Measurements from ENCODE around the gene NEURL1B.
"Not testable (repeated sequence)": the region's sequence is repeated elsewhere in the genome, so short reads cannot be mapped to it uniquely, and the experiment has no call there.

NEURL1B gene

DNA sequence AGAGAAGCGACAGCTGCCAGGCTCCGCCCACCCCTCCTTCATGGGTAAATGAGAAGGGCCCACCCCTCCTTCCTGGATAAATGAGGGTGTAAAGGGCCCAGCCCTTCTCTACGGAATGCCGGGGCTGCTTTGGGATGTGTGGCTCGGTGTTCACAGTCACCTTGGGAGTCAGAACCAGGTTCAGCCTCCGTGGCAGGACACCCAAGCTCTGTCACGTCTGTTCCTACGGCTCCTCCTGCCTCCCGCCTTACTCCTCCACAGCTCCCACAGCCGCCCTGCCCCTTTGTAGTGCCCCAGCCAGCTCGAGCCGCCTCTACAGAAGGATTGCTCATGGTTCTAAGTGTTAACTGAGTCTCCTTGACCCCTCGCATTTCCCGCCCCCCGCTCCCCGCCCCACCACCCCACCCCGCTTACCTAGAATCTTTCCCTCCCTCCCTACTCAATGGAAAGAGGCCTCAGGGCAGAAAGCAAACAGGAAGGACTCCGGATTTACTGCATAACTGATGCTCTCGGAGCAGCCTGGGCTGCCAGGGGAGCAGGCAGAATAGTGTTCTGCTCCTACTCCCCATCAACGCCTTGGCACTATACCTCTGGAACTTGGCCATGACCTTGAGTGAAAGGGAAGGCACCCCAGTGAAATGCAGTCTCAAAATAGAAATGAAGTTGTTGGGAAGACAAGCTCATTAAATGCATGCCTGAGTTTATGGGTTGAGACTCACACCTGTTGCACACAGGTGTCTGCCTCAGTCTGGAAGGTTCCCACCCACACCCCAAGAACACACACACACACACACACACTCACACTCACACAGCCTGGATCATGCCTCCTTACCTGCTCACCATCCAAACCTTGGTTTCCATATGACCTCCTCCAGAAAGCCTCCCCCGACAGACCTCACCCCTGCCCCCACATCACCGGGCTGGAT is 59.6 kb downstream of the NEURL1B start:
- no peak for DNase-seq

DNA sequence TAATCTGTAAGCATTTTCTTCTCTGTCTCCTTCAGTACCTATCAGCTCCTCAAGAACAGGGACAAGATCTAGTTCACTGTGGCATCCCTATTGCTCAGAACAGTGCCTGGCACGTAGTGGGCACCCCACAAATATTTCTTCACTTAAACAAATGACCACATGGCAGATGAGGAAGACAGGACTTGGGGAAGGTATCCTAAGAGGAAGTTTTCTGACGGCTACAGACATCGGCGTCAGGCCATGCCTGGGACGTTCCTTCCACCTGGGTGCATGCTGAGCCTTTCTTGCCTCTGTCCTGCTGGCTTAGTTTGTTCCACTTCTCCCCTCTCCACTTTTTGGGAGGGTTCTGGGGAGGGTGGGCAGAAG is 60.2 kb downstream of the NEURL1B start:
- no peak for DNase-seq

DNA sequence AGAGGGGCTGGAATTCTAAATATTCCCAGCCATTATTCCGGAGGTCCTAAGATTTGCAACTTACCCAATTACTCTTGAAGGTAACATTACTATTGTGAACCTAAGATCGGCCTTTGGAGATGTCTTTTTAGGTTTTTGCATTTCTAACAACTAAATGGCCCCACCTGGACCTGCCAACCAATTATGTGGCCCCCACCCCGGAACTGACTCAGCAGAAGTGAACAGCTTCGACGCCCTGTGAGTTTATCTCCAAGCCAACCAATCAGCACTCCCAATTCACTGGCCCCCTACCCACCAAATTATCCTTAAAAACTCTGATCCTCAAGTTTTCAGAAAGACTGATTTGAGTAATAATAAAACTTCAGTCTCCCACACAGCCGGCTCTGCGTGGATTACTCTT is 62.9 kb downstream of the NEURL1B start:
- DNase-seq, result no peak

DNA sequence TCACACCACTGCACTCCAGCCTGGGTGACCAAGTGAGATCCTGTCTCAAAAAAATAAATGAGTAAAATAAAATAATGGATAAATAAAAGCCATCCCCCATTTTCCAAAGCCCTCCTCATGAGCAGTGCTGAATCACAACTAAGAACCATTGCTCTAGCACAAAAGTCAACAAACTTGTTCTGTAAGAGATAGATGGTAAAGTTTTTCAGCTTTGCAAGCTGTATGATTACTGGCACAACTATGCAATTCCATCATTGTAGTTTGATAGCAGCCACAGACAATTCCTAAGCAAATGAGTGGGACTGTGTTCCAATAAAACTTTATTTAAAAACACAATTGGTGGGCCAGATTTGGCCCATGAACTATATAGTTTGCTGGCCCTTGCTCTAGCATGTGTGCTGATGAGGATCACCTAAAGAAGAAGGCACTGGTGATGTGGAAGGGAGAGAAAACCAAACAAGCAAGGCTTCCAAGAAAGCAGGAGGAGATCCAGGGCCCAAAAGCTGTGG is 64.6 kb downstream of the NEURL1B start:
- no peak for DNase-seq

DNA sequence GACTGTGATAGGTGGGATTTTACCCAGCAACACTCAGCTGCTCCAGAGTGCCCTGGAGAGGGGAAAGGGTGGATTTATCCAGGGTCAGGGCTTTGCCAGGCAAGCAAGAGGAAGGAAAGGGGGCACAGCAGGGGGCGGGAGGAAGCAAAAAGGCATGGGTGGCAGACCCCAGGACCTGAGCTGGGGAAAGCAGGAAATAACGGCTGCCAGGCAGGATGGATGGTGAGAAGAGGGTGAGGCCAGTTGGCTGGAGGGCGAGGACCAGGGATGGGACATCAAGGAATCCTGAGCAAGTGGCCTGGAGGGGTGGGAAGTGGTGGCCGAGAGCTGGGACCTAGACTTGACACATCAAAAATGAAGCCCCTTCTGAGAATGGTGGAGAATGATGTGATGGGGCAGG is 65.7 kb downstream of the NEURL1B start:
- no peak for DNase-seq

DNA sequence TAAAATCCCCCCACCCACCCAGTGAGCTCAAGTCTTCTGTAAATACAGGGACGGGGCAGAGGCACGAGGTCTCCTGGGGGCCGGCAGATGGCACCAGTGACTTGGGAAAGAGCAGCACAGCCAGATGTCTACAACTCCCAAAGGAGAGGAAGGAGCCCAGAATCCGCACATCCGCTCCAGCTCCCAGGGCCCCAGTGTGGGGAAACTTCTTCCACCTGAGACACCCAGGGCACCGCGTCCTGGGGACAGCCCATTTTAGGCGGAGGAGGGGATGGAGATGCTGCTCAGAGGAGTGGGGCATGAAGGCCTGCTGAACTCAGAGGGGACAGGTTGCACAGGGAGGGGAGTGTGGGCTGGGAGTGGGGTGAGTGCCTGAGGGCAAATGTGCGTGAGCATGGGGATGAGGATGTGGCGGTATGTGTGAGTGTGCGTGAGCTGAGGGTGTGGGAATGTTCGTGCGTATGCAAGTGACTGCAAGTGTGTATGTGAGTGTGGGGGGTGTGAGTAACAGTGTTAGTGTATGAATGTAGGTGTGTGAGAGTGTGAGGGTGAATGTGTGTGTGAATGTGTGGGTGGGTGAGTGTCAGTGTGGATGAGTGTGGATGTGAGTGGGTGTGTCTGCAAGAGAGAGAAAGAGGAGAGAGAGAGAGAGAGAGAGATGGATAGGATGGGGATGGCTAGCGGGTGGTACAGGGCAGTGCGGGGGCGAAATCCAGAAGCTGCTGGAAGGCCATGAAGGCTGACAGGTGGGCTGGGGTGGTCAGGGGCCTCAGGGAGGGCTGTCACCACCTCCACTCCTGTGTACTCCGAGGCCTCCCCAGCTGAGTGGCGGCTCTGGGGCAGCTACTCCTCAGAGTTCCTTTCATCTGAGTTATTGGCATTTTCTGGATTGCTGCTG is 66.5 kb downstream of the NEURL1B start:
- no peak for DNase-seq

DNA sequence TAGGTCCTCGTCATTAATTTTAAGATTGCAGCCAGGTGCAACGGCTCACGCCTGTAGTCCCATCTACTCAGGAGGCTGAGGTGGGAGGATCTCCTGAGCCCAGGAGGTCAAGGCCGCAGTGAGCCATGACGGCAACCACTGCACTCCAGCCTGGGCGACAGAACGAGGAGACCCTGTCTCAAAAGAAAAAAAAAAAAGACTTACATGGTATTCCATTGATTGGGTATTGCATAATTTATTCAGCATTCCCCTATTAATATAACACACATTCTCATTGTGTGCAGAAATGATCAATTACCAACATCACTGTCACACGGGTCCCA is 67.1 kb downstream of the NEURL1B start:
- no peak for DNase-seq

DNA sequence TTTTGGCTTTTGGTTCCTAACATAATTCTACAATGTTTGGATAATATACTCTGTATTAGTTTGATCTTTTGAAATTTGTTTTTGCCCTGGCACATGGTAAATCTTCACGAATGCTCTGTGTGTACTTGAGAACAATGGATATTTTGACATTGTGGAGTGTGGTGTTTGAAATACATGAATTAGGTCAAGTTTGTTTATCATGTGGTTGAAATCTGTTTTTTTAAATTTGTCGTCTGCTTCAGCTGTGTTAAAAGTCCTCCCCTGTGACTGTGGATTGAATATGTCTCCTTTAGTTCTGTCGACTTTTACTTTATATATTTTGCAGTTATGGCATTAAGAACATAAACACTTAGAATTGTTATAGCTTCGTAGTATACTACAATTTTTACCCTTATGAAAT is 69.6 kb downstream of the NEURL1B start:
- peak; percentile 22 for DNase-seq

DNA sequence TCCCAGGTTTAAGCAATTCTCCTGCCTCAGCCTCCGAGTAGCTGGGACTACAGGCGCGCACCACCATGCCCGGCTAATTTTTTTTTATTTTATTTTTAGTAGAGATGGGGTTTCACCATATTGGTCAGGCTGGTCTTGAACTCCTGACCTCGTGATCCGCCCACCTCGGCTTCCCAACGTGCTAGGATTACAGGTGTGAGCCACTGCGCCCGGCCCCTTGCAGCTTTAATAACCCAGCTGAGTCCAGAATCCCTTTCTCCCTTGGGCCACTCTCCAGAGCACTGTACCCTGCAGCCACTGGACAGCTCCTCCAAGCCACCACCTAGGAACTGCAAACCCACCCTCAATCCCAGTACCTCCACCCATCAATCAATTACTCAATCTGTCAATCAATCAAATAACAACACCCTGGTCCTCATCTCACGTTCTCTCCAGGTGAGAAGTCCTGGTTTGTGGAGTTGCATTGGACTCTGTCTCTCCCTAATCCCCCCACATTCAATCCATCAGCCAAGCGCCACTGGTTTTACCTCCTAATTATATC is 70.3 kb downstream of the NEURL1B start:
- DNase-seq, result not testable (repeated sequence)

DNA sequence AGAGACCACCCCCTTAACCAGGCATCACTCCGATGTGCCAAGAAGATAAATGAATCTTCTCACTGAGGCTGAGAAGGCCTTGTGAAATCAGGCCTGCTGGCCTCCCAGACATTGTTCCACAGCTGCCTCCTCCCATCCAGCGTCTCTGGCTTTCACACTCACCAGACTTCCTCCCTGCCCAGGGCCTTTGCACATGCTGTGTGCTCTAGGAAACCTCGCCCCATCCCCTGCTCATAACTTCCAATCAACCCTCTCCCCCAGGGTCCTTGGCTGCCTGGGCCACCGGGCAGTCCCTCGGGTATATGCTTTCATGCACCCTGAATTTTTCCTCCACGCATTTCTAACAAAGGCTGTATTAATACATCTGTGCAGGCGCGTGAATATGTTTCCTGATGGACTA is 71.5 kb downstream of the NEURL1B start:
- no peak for DNase-seq

DNA sequence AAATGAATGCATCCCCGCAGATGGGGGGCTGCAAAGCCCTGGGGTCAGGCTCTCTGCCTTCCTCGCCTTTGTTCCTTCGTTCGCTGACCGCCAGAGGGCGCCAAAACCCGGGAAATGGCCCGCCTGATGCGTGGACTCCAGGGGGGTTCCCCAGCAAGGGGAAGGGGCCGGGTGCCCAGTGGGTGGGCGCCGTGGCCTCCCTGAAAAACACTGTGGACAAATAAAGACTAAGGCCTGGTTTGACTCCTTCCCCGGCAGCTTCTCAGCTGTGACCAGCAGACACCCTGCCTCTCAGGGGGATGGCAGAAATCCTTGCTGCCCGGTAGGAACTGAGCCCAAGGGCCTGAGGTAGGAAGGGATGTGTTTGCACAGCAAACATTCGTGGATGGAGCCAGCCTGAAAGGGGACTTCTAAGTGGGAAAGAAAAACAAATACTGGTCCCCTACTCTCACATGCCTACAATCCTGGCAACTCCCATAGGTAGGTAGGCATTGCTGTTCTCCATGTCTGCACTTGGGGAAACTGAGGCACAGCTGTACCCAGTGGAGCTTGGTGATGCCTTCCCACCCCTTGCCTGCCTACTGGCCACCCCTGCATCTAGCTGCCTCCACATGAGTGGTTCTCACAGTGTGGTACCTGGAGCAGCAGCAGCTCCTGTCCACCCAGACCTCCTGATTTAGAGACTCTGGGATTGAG is 72.2 kb downstream of the NEURL1B start:
- DNase-seq, result peak; percentile 39

DNA sequence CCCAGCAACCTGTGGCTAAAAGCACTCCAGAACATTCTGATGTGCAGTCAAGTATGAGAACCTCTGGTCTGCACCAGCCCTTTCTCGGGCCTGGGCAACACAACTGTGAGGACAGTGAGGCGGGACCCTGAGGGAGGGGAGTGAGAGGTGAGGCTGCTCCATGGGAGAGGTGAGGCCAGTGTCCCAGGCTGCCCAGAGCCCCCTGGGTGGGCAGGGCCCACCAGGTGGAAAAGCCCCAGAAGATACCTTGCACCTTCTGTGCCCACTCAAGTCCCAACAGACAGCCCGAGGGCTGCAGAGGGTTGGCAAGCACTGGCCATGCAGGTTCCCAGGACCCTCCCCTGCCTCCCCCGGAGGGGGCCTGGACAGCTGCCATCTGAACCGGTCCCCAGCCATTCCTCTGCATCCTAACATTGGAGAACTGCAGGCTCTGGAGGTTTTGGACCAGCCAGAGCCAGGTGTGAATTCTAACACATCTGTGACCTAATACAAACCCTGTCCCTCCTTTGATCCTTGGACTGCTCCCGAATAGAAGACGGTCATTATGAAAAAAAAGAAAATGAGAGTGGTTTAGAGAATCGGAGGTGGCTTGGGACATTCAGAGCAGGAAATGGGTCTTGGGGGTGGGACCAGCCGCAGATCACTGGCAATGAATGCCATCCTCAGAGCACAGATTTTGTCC is 72.9 kb downstream of the NEURL1B start:
- no peak for DNase-seq

DNA sequence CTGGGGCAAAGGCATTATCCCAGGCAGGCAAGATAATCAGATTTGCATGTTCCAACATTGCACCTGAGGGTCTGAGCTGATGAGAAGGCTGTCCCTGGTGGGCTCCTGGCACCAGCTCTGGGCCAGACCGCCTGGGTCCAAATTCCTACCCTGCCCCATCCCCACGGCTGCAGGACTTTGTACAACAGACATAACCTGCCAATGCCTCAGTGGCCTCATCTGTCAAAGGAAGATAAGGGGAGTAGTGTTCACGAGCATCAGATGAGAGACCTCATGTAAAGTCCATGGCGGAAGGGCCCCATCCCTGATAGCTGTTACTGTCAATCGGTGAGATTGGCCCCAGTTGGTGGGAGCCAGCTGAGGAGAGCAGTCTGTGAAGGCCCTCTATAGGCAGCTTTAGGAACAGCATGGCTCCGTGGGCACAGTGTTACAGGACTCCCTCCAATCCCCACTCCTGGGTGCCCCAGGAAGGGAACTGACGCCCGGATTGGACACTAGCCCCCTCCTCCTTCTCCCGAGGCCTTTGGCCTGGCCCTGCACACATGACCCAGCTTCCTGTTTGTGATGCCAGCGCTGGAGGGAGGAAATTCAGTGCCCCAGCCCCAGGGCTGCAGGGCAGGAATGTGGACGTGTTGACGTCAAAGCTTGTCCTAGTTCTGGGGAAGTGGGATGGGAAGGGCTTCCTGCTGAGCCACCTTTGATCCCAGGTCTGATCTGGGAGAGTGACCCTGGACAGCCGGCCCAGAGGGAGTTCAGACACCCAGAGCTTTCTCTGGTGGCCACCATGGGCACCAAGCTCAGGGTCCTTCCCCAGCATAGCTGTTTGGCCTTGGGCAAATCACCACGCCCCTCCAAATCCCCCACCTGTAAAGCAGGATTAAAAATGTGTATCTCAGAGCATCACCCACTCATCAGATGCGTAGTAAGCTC is 73.7 kb downstream of the NEURL1B start:
- DNase-seq, result peak; percentile 45

DNA sequence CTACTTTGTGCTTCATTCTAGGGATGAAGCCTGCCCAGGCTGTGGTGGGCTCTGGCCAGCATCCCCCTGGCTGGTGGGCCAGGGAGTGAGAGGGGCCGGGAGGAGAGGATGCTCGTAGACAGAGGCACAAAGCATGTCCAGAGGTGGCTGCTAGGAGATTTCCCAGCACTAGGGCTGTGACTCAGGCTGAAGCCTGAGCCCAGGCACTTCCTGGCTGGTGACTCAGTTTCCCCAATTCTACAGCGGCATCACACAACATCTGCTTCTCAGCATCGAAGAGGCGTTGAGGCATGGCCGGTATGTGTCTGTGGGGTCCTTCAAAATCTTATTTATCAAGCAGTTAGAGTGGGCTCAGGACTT is 74.3 kb downstream of the NEURL1B start:
- no peak for DNase-seq

DNA sequence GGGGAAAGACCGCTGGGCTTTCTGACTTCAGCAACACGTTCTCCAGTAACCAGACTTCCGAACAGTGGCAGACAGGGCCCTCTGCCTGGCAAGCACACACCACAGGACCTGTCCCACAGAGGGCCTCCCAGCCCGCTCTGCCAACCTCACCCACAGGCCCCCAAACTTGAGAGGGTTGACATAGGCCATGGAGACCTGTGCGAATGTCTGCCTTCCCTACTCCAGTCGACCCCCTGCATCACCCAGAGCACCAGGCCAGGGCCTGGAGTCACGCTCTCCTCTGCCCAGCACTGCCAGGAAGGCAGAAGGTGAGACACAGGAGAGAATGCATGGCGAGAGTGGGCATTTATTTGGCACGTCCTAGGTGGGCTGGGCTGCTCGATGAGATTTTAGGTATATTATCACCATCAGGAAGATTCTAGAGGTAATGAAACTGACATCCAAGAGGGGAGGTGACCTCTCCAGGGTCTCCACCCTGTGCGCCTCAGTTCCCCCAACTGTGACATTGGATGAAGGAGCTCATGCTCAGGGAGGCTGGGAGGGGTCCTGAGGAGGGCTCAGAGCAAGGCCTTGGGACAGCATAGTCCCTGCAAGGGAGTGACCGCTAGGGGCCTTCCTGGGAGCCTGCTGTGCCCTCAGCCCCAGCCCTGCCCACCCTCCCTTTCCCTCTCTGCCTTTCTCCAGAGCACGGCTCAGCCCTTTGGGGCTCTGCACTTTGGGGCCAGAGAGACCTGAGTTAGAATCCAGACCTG is 75.0 kb downstream of the NEURL1B start:
- no peak for DNase-seq

DNA sequence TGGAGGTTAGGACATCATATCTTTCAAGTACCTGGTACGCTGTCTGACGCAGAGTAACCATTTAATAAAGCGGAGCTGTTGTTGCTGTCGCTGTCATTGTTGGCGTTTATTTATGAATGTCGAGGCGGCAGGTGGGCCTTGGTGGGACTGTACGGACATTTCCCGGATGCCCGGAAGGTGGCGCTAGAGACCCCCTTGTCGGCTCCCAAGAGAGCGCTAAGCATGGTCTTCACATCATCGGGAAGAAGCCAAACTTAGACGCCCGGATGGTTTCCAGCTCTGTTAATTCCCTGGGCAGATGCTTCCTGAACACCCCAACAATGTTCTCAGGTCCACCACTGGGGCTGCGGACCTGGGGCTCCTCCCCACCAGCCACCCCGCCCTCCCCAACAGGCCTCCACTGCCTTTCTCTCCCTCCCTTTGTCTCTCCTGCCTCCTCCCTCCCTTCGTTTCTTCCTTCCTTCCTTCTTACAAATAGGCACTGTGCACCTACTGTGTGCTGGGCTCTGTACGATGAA is 75.8 kb downstream of the NEURL1B start:
- DNase-seq, result peak; percentile 61

DNA sequence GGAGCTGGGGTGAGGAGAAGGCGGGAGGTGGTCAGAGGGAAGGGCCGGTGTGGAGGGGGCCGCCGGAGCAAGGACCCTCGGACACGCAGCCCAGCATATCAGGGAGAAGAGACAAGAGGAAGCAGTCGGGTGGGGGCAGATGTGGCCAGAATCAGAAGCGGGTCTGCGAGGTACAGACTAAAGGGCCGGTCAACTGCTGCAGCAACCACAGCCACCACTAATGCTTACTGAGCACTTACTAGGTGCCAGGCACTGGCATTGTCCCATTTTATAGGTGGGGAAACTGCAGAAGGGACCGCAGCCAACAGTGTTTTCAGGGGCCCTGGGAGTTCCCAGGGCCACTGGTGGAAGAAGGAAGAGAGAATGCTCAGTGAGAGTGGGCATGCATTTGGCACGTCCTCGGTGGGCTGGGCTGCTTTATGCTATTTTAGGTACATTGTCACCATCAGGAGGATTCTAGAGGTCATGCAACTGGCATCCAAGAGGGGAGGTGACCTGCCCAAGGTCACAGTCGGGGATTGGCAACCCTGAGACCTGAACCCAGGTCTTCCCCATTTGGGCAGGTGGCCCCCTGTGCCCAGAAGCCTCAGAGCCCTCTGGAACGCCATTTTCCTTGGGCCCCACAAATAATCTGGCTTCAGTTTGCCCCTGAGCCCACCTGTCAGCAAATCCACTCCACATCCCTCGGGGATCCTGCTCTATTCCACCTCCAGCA is 76.6 kb downstream of the NEURL1B start:
- DNase-seq, result no peak

DNA sequence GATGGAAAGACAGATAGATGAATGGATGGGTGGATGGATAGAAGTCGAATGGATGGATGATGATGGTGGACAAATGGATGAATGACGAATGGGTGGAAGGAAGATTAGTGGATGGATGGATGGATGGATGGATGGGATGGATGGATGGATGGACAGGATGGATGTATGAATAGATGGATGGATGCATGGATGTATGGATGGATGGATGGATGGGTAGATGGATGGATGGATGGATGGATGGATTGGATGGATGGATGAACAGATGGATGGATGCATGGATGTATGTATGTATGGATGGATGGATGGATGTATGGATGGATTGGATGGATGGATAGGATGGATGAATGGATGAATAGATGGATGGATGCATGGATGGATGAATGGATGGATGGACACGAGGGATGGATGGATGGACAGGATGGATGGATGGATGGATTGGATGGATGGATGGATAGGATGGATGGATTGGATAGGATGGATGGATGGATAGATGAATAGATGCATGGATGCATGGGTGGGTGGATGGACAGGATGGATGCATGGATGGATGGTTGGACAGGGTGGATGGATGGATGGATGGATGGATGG is 77.6 kb downstream of the NEURL1B start:
- DNase-seq, result no peak

DNA sequence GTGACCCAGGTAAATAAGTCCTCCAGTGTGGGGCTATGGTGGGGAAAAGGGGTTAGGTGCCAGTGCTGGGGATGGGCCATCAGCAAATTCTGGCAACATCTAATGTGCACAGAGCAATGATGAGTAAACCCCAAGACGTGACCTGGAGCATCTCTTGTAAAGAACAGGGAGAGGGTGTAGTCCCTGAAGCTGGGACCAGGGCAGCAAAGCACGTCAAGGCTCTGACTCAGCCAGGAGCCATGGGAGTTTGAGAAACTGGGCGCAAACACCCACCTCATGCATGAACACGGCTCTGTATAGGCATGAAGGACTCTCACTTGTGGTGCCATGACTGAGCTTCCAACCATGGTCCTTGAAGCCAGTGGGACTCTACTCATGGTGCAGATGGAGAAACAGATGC is 78.1 kb downstream of the NEURL1B start:
- DNase-seq, result no peak
